Sigmoid colon (tissue), 7 donors: Measurements from ENCODE around the gene WNT5A. TPM values are rescaled to one million over a fixed set of nuclear protein-coding genes. Genes with fewer than 3 reads are reported as not detected.

Experiments
- DNase-seq: peaks from one replicate; pipeline ENCODE4 v3.0.0-alpha.2; 2019
- H3K27ac ChIP-seq, 4 donors: fragments of 200-600 bp; sonication (generic); one replicate each; pipeline ENCODE4 v1.5.1; 2016 to 2019; ENCODE audit warnings: mild to moderate bottlenecking in 1 of 4
- H3K27me3 ChIP-seq, 3 donors: fragments of 200-600 bp; sonication (generic); one replicate each; pipeline ENCODE4 v1.5.1; 2019; ENCODE audit warnings: mild to moderate bottlenecking in 1 of 3
- H3K36me3 ChIP-seq, 4 donors: fragments of 200-600 bp; sonication (generic); one replicate each; pipeline ENCODE4 v1.5.1; 2016 to 2019
- H3K4me1 ChIP-seq, 4 donors: fragments of 200-600 bp; sonication (generic); one replicate each; pipeline ENCODE4 v1.5.1; 2017 to 2019
- H3K4me3 ChIP-seq, 4 donors: fragments of 200-600 bp; sonication (generic); one replicate each; pipeline ENCODE4 v1.5.1; 2017 to 2019; ENCODE audit warnings: mild to moderate bottlenecking in 2 of 4, moderate library complexity in 1 of 4
- H3K9me3 ChIP-seq, 4 donors: fragments of 200-600 bp in 3 of 4; sonication (generic) in 3 of 4; one replicate each; pipeline versions ENCODE4 v1.5.1 to v1.6.1; 2013 to 2019
- CTCF ChIP-seq, 4 experiments: fragments of 450-650 bp in 3 of 4; fragments of 200-600 bp in 1 of 4; IDR thresholded peaks; one replicate each; pipeline ENCODE4 v1.5.1; 2016 to 2019; ENCODE audit warnings: antibody characterized with exemption in 4 of 4, mild to moderate bottlenecking in 3 of 4, moderate library complexity in 2 of 4
- EP300 ChIP-seq, 4 donors: sonication (generic); formaldehyde crosslinking; IDR thresholded peaks; one replicate each; pipeline ENCODE4 v1.6.1; 2017; ENCODE audit warnings: antibody characterized with exemption in 4 of 4
- POLR2A ChIP-seq, 2 donors: fragments of 450-650 bp; IDR thresholded peaks; one replicate each; pipeline ENCODE4 v1.6.1; 2016; ENCODE audit warnings: antibody characterized with exemption in 2 of 2, mild to moderate bottlenecking in 2 of 2, moderate library complexity in 2 of 2
- POLR2AphosphoS5 ChIP-seq, 4 donors: sonication (generic); formaldehyde crosslinking; IDR thresholded peaks; one replicate each; pipeline ENCODE4 v1.6.1; 2017; ENCODE audit warnings: antibody characterized with exemption in 4 of 4
- WGBS, 2 donors: extraction: QIAGEN DNeasy Blood & Tissue Kit; methylation state at CpG; one replicate each; pipeline ENCODE4 v1.1.7; 2013; 5-methylcytosine and 5-hydroxymethylcytosine counted together
- intact Hi-C: fragments of 100-400 bp; cut with DNase I; formaldehyde crosslinking; loops from one replicate; pipeline ENCODE4 v1.15.1; 2023
- polyA plus RNA-seq, 3 donors: library from polyadenylated mRNA; stranded (reverse); fragments of 200-250 nt; gene quantifications; one replicate each; pipeline ENCODE4 v1.2.3, GENCODE V29; 2013
- total RNA-seq, 4 donors: library from RNA; depleted of rRNA; stranded (reverse); fragments of >200 nt; gene quantifications; one replicate each; pipeline ENCODE4 v1.1.0, GENCODE V29; 2016
- donor health status: healthy with polysubstance abuse.
- donor health status: Bipolar disorder and iron deficiency.
- donor health status: healthy.

WNT5A gene
- total and polyA plus RNA-seq, 7 donors, result under 0.01 to 11.9 (median 3.9) TPM

- WGBS, 2 donors, result 5 to 6% methylated on average over 57 of the region's 57 CpGs
- H3K4me1 ChIP-seq, result peaks cover 0 to 45% (median 36%) of the 10 kb centered on the region in 4 donors
- TF ChIP-seq CTCF (IDR thresholded peaks at IDR 0.05) (peak in 3 of 4 experiments; percentile 3 to 95 (median 45)), POLR2A (IDR thresholded peaks at IDR 0.05) (no peak), EP300 (IDR thresholded peaks at IDR 0.05) (no peak), POLR2AphosphoS5 (IDR thresholded peaks at IDR 0.05) (no peak)
- DNase-seq, result peak; percentile 91
- peak overlapping the region; percentile 79 to 83 (median 82) for H3K27ac ChIP-seq
- H3K9me3 ChIP-seq, result no peaks in the 10 kb centered on the region
- H3K36me3 ChIP-seq, result no peaks in the 10 kb centered on the region
- H3K4me3 ChIP-seq, result peak overlapping the region; percentile 50 to 86 (median 75)
- intact Hi-C loops, result loop anchor here (2.0 to 10.0 kb wide), 7 partner anchors 87 to 1010 kb away; no protein-coding TSS in a partner anchor
- H3K27me3 ChIP-seq, result peaks cover 0 to 5% (median 0%) of the 10 kb centered on the region in 3 donors
Measured at GRCh38 chr3:55484801-55485791, 2.0 kb downstream of the WNT5A start.

GRCh38 chr3:55484191-55484689 lies 2.9 kb downstream of the WNT5A start:
- Histone ChIP-seq H3K27me3 (peaks cover 0 to 5% (median 0%) of the 10 kb centered on the region in 3 donors), H3K4me1 (peaks cover 0 to 45% (median 33%) of the 10 kb centered on the region in 4 donors), H3K36me3 (no peaks in the 10 kb centered on the region), H3K9me3 (no peaks in the 10 kb centered on the region), H3K4me3 (peak overlapping the region in 1 of 4 donors; percentile 86), H3K27ac (peak overlapping the region in 3 of 4 donors; percentile 79 to 83 (median 83))
- intact Hi-C loops, result loop anchor here (2.0 to 10.0 kb wide), 5 partner anchors 263 to 1011 kb away; no protein-coding TSS in a partner anchor
- 45 to 71% methylated on average over 20 of the region's 20 CpGs for WGBS, 2 donors
- no peak for TF ChIP-seq POLR2AphosphoS5 (IDR thresholded peaks at IDR 0.05)
- TF ChIP-seq POLR2A (IDR thresholded peaks at IDR 0.05), result no peak
- DNase-seq, result no peak

GRCh38 chr3:55483196-55484095 lies 3.7 kb downstream of the WNT5A start:
- no peaks in the 10 kb centered on the region for H3K36me3 ChIP-seq
- no peak for DNase-seq
- H3K27me3 ChIP-seq, result peaks cover 0 to 5% (median 0%) of the 10 kb centered on the region in 3 donors
- H3K27ac ChIP-seq, result no peak overlapping the region
- H3K4me1 ChIP-seq, result peaks cover 0 to 38% (median 25%) of the 10 kb centered on the region in 4 donors
- H3K4me3 ChIP-seq, result peak overlapping the region in 1 of 4 donors; percentile 48
- 42 to 66% methylated on average over 40 of the region's 40 CpGs for WGBS, 2 donors
- intact Hi-C loops, result loop anchor here (2.0 to 10.0 kb wide), 5 partner anchors 264 to 1011 kb away; no protein-coding TSS in a partner anchor
- TF ChIP-seq POLR2AphosphoS5 (IDR thresholded peaks at IDR 0.05) (no peak), EP300 (IDR thresholded peaks at IDR 0.05) (no peak), POLR2A (IDR thresholded peaks at IDR 0.05) (no peak), CTCF (IDR thresholded peaks at IDR 0.05) (no peak)
- no peaks in the 10 kb centered on the region for H3K9me3 ChIP-seq

GRCh38 chr3:55482496-55483195 lies 4.5 kb downstream of the WNT5A start:
- peaks cover 0 to 37% (median 25%) of the 10 kb centered on the region in 4 donors for H3K4me1 ChIP-seq
- 10 to 28% methylated on average over 38 of the region's 38 CpGs for WGBS, 2 donors
- no peak for DNase-seq
- no peak for TF ChIP-seq POLR2A (IDR thresholded peaks at IDR 0.05)
- no peak for TF ChIP-seq EP300 (IDR thresholded peaks at IDR 0.05)
- TF ChIP-seq POLR2AphosphoS5 (IDR thresholded peaks at IDR 0.05), result no peak
- no peak for TF ChIP-seq CTCF (IDR thresholded peaks at IDR 0.05)
- H3K4me3 ChIP-seq, result peak overlapping the region in 3 of 4 donors; percentile 42 to 53 (median 48)
- intact Hi-C loops, result loop anchor here (5.0 to 10.0 kb wide), 4 partner anchors 265 to 1012 kb away; no protein-coding TSS in a partner anchor
- H3K27ac ChIP-seq, result no peak overlapping the region
- H3K9me3 ChIP-seq, result no peaks in the 10 kb centered on the region
- H3K36me3 ChIP-seq, result no peaks in the 10 kb centered on the region
- H3K27me3 ChIP-seq, result peaks cover 0 to 5% (median 0%) of the 10 kb centered on the region in 3 donors
